Skin epidermis (tissue), 12 donors: Measurements from ENCODE around the gene OBSCN.

Source experiments
- H3K27ac ChIP-seq, 21 experiments: fragments of 200-600 bp; sonication (generic) in 11 of 21; one replicate each; pipeline ENCODE4 v1.5.0; 2020; ENCODE audit warnings: mild to moderate bottlenecking in 3 of 21, inconsistent platforms in 2 of 21, moderate library complexity in 2 of 21
- H3K4me3 ChIP-seq, 7 experiments: fragments of 200-600 bp; sonication (generic) in 2 of 7; one replicate each; pipeline ENCODE4 v1.5.0; 2020; ENCODE audit warnings: inconsistent platforms in 2 of 7, mild to moderate bottlenecking in 2 of 7, moderate library complexity in 1 of 7

The OBSCN gene

DNA sequence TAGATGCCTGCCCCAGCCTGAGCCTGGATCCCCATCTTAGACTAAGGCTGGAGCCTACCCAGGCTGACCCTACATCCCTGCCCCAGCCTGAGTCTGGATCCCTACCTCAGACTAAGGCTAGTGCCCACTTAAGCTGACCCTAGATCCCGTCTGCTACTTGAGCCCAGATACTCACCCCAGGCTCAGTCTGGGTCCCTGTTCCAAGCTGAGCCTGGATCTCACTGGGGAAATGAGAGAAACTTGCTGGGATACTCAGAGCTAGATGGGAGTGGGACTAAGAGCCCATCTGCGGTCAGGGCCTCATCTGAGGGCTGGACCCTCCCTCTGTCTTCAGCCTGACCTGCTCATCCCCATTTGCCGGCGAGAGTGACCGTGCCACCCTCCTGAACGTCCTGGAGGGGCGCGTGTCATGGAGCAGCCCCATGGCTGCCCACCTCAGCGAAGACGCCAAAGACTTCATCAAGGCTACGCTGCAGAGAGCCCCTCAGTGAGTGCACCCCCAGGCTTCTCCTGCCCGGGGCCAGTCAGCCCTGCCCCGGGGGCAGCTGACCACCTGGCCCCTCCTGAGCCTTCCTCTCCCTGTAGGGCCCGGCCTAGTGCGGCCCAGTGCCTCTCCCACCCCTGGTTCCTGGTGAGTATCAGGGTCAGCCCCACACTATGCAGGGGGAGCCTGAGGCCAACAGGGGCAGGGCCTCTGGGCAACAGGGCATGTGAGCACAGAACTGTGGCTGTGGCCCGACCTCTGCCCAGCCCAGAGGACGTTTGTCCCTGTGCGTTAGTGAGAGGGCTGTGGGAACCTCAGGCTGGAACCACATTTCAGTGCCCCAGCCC lies 162.0 kb downstream of the OBSCN start:
- Histone ChIP-seq H3K4me3 (no peak overlapping the region), H3K27ac (no peak overlapping the region)

GRCh38 chr1:228370439-228370940 lies 162.6 kb downstream of the OBSCN start:
- H3K27ac ChIP-seq: no peak overlapping the region
- no peak overlapping the region for H3K4me3 ChIP-seq

DNA sequence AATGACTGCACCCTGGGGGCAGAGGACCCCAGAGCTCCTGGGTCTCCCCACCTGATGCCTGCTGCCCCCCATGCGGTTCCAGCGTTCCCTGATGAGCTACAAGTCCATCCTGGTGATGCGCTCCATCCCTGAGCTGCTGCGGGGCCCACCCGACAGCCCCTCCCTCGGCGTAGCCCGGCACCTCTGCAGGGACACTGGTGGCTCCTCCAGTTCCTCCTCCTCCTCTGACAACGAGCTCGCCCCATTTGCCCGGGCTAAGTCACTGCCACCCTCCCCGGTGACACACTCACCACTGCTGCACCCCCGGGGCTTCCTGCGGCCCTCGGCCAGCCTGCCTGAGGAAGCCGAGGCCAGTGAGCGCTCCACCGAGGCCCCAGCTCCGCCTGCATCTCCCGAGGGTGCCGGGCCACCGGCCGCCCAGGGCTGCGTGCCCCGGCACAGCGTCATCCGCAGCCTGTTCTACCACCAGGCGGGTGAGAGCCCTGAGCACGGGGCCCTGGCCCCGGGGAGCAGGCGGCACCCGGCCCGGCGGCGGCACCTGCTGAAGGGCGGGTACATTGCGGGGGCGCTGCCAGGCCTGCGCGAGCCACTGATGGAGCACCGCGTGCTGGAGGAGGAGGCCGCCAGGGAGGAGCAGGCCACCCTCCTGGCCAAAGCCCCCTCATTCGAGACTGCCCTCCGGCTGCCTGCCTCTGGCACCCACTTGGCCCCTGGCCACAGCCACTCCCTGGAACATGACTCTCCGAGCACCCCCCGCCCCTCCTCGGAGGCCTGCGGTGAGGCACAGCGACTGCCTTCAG lies 163.3 kb downstream of the OBSCN start:
- H3K27ac ChIP-seq: no peak overlapping the region
- no peak overlapping the region for H3K4me3 ChIP-seq

DNA sequence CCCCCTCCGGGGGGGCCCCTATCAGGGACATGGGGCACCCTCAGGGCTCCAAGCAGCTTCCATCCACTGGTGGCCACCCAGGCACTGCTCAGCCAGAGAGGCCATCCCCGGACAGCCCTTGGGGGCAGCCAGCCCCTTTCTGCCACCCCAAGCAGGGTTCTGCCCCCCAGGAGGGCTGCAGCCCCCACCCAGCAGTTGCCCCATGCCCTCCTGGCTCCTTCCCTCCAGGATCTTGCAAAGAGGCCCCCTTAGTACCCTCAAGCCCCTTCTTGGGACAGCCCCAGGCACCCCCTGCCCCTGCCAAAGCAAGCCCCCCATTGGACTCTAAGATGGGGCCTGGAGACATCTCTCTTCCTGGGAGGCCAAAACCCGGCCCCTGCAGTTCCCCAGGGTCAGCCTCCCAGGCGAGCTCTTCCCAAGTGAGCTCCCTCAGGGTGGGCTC lies 163.9 kb downstream of the OBSCN start:
- Histone ChIP-seq H3K27ac (no peak overlapping the region), H3K4me3 (no peak overlapping the region)

GRCh38 chr1:228372183-228373003 lies 164.5 kb downstream of the OBSCN start:
- Histone ChIP-seq H3K27ac (no peak overlapping the region), H3K4me3 (no peak overlapping the region)

- no peak overlapping the region for H3K4me3 ChIP-seq
- H3K27ac ChIP-seq: no peak overlapping the region
These were observed 165.3 kb downstream of the OBSCN start for GRCh38 chr1:228373004-228373680.

- Histone ChIP-seq H3K4me3 (no peak overlapping the region), H3K27ac (peak overlapping the region in 1 of 21 experiments; percentile 19)
These were observed 166.1 kb downstream of the OBSCN start for GRCh38 chr1:228373681-228374571.

DNA sequence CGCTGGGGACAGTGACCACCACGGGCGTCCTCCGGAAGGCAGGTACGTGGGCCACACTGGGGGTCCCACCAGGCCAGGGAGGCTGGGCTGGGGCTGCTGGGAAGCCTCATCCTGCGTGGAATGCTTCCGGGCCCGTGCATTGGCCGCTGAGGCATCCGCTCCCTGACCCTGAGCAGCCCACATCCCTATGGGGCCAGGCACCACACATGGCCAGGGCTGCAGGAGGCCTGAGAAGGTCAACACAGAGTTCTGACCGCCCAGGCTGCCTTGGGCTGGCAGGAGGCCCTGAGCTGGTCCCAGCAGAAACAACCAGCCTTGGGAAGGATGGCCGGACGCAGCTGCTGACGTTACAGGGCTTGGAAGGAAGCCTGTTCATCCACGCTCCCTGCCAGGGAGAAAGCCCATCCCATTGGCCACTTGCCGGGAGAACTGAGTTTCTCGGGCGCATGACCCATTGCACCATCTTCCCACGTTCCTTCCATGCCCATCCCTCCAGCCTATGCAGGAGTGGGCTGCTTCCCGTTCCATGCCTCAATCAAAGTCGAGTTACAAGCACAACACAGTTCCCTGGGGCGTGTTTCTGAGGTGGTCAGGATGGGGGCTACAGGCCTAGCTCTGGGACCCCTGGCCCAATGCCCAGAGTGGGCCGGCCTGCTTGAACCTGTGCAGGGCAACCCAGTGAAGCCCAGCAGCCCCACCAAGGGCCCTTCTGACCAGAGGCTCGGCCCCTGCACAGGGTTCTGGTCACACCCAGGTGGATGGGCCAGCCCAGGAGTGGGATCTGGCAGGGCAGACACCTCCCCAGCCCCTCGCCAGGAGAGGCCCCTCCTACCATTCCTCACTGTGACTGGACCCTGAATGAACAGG lies 167.1 kb downstream of the OBSCN start:
- no peak overlapping the region for H3K4me3 ChIP-seq
- H3K27ac ChIP-seq: peak overlapping the region in 5 of 21 experiments; percentile 7 to 55 (median 39)

GRCh38 chr1:228375578-228376261 lies 167.9 kb downstream of the OBSCN start:
- H3K4me3 ChIP-seq: no peak overlapping the region
- H3K27ac ChIP-seq: peak overlapping the region in 5 of 21 experiments; percentile 7 to 55 (median 39)

DNA sequence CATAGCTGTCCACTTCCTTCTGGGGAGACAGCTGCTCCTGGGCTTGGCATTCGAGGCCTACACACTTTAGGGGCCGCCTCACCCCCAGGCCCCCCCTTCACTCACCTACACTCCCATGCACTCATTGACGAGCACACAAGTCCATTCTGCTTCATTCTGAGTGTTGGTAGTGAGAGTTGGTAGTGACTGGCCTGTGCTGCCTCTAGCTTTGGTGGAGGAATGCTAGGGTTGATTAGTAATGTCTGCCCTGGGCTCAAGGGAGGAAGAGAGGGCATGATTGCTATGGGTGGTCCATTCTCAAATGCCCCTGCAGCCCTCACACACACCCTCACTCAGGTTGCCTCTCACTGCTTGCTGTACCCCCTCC lies 168.4 kb downstream of the OBSCN start:
- Histone ChIP-seq H3K4me3 (no peak overlapping the region), H3K27ac (no peak overlapping the region)

DNA sequence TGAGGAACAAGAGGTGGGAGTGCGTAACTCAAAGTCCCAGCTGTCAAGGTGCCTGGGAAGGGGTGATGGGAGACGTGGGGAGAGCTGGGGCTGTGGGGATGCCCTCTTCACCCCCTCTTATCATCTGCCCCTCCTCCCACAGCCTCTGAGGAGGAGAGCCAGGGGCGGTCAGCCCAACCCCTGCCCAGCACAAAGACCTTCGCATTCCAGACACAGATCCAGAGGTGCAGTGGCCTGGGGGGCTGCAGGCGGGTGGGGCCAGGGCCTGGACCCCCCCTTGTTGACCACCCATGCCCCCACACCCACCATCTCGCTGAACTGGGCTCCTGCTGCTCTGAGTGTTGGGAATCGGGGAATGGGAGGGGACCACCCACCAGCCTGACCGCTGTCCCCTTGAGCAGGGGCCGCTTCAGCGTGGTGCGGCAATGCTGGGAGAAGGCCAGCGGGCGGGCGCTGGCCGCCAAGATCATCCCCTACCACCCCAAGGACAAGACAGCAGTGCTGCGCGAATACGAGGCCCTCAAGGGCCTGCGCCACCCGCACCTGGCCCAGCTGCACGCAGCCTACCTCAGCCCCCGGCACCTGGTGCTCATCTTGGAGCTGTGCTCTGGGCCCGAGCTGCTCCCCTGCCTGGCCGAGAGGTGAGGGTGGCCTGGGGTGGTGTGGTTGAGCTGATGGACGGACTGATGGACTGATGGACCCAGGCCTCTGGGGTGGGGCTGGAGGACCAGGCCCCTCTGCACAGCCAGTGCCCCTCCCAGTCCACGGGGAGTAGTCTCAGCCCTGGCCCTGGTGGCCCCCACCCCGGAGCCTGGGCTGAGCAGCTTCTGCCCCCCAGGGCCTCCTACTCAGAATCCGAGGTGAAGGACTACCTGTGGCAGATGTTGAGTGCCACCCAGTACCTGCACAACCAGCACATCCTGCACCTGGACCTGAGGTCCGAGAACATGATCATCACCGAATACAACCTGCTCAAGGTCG lies 169.1 kb downstream of the OBSCN start:
- no peak overlapping the region for H3K4me3 ChIP-seq
- no peak overlapping the region for H3K27ac ChIP-seq

GRCh38 chr1:228377664-228378089 lies 169.8 kb downstream of the OBSCN start:
- H3K4me3 ChIP-seq: peak overlapping the region in 6 of 7 experiments; percentile 37 to 64 (median 52)

GRCh38 chr1:228378090-228378872 lies 170.4 kb downstream of the OBSCN start:
- Histone ChIP-seq H3K27ac (peak overlapping the region in 12 of 21 experiments; percentile 42 to 87 (median 67)), H3K4me3 (peak overlapping the region; percentile 24 to 64 (median 46))

More at GRCh38 chr1:228377664-228378089, 169.8 kb downstream of the OBSCN start:
- H3K27ac ChIP-seq: peak overlapping the region in 7 of 21 experiments; percentile 56 to 87 (median 69)

DNA sequence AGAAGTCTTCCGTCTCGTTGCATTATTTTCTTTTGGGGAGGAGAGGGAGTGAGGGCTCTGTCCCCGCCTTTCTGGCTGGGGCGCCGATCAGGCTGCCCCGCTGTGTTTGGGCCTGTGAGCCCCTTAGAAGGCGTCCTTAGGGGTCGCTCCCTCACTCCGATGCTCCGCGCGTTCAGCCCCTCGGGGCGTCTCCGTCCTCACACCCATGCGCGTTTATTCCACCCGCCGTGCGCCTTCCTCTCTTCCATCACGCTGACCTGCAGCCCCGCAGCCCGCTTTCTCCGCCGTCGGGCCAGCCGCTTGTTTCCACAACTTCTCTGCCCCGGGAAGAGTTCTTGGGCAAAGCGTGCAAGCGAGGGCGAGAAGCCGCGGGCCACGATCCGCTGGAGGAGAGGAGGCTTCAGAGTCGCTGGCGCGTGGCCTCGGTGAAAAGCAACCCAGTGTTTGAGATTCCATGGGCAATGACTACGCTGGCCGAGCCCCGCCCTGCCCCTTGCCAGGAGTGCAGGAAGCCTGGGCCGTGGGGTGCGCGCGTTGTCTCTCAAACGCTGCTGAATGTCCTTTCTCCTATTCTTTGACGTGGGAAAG lies 171.1 kb downstream of the OBSCN start:
- Histone ChIP-seq H3K27ac (peak overlapping the region in 12 of 21 experiments; percentile 42 to 87 (median 66)), H3K4me3 (peak overlapping the region; percentile 24 to 64 (median 46))
